Stimulated activated CD4-positive, alpha-beta T cell treated with anti-CD3 and anti-CD28 coated beads, Interleukin-15, amount 100 ng/mL, for 1 hour (primary cell): ENCODE measurements around the gene EME1.
"Not testable (repeated sequence)": the region's sequence is repeated elsewhere in the genome, so short reads cannot be mapped to it uniquely, and the experiment has no call there.

Experiments used
- DNase-seq, 2 donors: peaks; one replicate each; pipeline ENCODE4 v3.0.0-alpha.2; 2020; ENCODE audit warnings: low read depth in 1 of 2, low spot score in 1 of 2

The EME1 gene

GRCh38 chr17:50372758-50373556 lies at the start of gene EME1, which contains the start of gene MRPL27:
Gene EME1 (plus strand): TSS chr17:50373229. CDS start chr17:50375209, 1,980 bp downstream.
Gene MRPL27 (minus strand): TSS chr17:50373184. CDS start chr17:50373170, 14 bp downstream.
- peak; percentile 66 to 67 for DNase-seq

GRCh38 chr17:50325906-50326305 lies 47.1 kb upstream of the EME1 start:
- DNase-seq = no peak

GRCh38 chr17:50326831-50327364 lies 46.1 kb upstream of the EME1 start:
- no peak for DNase-seq

GRCh38 chr17:50328363-50329325 lies 44.4 kb upstream of the EME1 start:
- no peak for DNase-seq

- DNase-seq = no peak
These were observed 43.3 kb upstream of the EME1 start for GRCh38 chr17:50329716-50330115.

GRCh38 chr17:50330151-50330775 lies 42.8 kb upstream of the EME1 start:
- DNase-seq = no peak

GRCh38 chr17:50331085-50331791 lies 41.8 kb upstream of the EME1 start:
- no peak for DNase-seq

GRCh38 chr17:50332196-50332595 lies 40.8 kb upstream of the EME1 start:
- no peak for DNase-seq

- not testable (repeated sequence) for DNase-seq
These were observed 39.6 kb upstream of the EME1 start for GRCh38 chr17:50333291-50334057.

GRCh38 chr17:50337956-50338355 lies 35.1 kb upstream of the EME1 start:
- no peak for DNase-seq

GRCh38 chr17:50338645-50339044 lies 34.4 kb upstream of the EME1 start:
- DNase-seq = no peak

- no peak for DNase-seq
These were observed 33.6 kb upstream of the EME1 start for GRCh38 chr17:50339381-50339780.

GRCh38 chr17:50344731-50345365 lies 28.2 kb upstream of the EME1 start:
- DNase-seq = no peak

GRCh38 chr17:50345432-50346312 lies 27.4 kb upstream of the EME1 start, which contains the start of gene XYLT2:
Gene XYLT2 (plus strand): TSS chr17:50346126. CDS start chr17:50346141, 15 bp downstream.
- peak; percentile 88 to 93 for DNase-seq

GRCh38 chr17:50346313-50347116 lies 26.5 kb upstream of the EME1 start:
- peak in 1 of 2 donors; percentile 33 for DNase-seq

- no peak for DNase-seq
These were observed 25.7 kb upstream of the EME1 start for GRCh38 chr17:50347117-50347893.
